ENCODE measurements around the gene NEURL1B. TPM values are rescaled to one million over a fixed set of nuclear protein-coding genes. Genes with fewer than 3 reads are reported as not detected.

The NEURL1B gene
- polyA plus RNA-seq, 1 donor (not counting 4 experiments of a cell fraction or from before 2014, with no cell fraction given): 0.43 TPM

- dilution Hi-C loops (cut with MboI; ENCODE audit: extremely low pct_ligation_motif_present, low sequenced_read_pairs): no loop called here
- no peak for FAIRE-seq
- Histone ChIP-seq H3K4me2 (ENCODE audit: control insufficient read depth, extremely low read depth, insufficient read depth, low read depth, low read length) (no peak overlapping the region), H3K9me3 (ENCODE audit: control insufficient read depth, low read depth, low read length) (no peaks in the 10 kb centered on the region), H3K36me3 (ENCODE audit: control insufficient read depth in 2 of 2, extremely low read depth in 1 of 2, insufficient read depth in 2 of 2, low read length in 2 of 2) (no peaks in the 10 kb centered on the region), H3K79me2 (ENCODE audit: control insufficient read depth, insufficient read depth, low read length) (no peaks in the 10 kb centered on the region), H2AFZ (ENCODE audit: control insufficient read depth, low read length) (no peak overlapping the region), H3K4me1 (ENCODE audit: control insufficient read depth, extremely low read depth, insufficient read depth, low read length) (peaks cover 33% of the 10 kb centered on the region), H4K20me1 (ENCODE audit: control insufficient read depth, extremely low read depth, insufficient read depth, low read length) (no peaks in the 10 kb centered on the region), H3K27me3 (ENCODE audit: control insufficient read depth, extremely low read depth, insufficient read depth, low read length) (no peaks in the 10 kb centered on the region), H3K9me1 (ENCODE audit: control insufficient read depth, extremely low read depth, insufficient read depth, low read length) (no peaks in the 10 kb centered on the region), H3K4me3 (ENCODE audit: control insufficient read depth in 2 of 3, extremely low read depth in 1 of 3, insufficient read depth in 2 of 3, low read depth in 1 of 3, low read length in 3 of 3) (no peak overlapping the region), H3K9ac (ENCODE audit: control insufficient read depth, extremely low read depth, insufficient read depth, low read length) (no peak overlapping the region), H3K27ac (ENCODE audit: control insufficient read depth, insufficient read depth, low read length) (no peak overlapping the region)
- no peak for TF ChIP-seq EZH2 (IDR thresholded peaks at IDR 0.05; ENCODE audit: low read length)
- TF ChIP-seq CTCF (optimal IDR thresholded peaks at IDR 0.05 in 1 of 3, IDR thresholded peaks at IDR 0.05 in 1 of 3, conservative IDR thresholded peaks at IDR 0.05 in 1 of 3; ENCODE audit: extremely low read depth in 1 of 3, insufficient read depth in 2 of 3, low read length in 3 of 3): no peak
- DNase-seq (ENCODE audit: low read depth, low spot score): no peak
Measured at GRCh38 chr5:172735141-172735831, 94.2 kb downstream of the NEURL1B start.

- Histone ChIP-seq H3K4me3 (ENCODE audit: control insufficient read depth in 2 of 3, extremely low read depth in 1 of 3, insufficient read depth in 2 of 3, low read depth in 1 of 3, low read length in 3 of 3) (no peak overlapping the region), H3K36me3 (ENCODE audit: control insufficient read depth in 2 of 2, extremely low read depth in 1 of 2, insufficient read depth in 2 of 2, low read length in 2 of 2) (no peaks in the 10 kb centered on the region), H3K9me1 (ENCODE audit: control insufficient read depth, extremely low read depth, insufficient read depth, low read length) (no peaks in the 10 kb centered on the region), H2AFZ (ENCODE audit: control insufficient read depth, low read length) (no peak overlapping the region), H3K27ac (ENCODE audit: control insufficient read depth, insufficient read depth, low read length) (no peak overlapping the region), H4K20me1 (ENCODE audit: control insufficient read depth, extremely low read depth, insufficient read depth, low read length) (no peaks in the 10 kb centered on the region), H3K79me2 (ENCODE audit: control insufficient read depth, insufficient read depth, low read length) (no peaks in the 10 kb centered on the region), H3K4me2 (ENCODE audit: control insufficient read depth, extremely low read depth, insufficient read depth, low read depth, low read length) (no peak overlapping the region), H3K27me3 (ENCODE audit: control insufficient read depth, extremely low read depth, insufficient read depth, low read length) (no peaks in the 10 kb centered on the region), H3K4me1 (ENCODE audit: control insufficient read depth, extremely low read depth, insufficient read depth, low read length) (peaks cover 37% of the 10 kb centered on the region), H3K9me3 (ENCODE audit: control insufficient read depth, low read depth, low read length) (no peaks in the 10 kb centered on the region), H3K9ac (ENCODE audit: control insufficient read depth, extremely low read depth, insufficient read depth, low read length) (no peak overlapping the region)
- DNase-seq (ENCODE audit: low read depth, low spot score) (no peak), FAIRE-seq (no peak)
- no peak for TF ChIP-seq EZH2 (IDR thresholded peaks at IDR 0.05; ENCODE audit: low read length)
- TF ChIP-seq CTCF (optimal IDR thresholded peaks at IDR 0.05 in 1 of 3, IDR thresholded peaks at IDR 0.05 in 1 of 3, conservative IDR thresholded peaks at IDR 0.05 in 1 of 3; ENCODE audit: extremely low read depth in 1 of 3, insufficient read depth in 2 of 3, low read length in 3 of 3): peak in 1 of 3 experiments; percentile 2
- dilution Hi-C loops (cut with MboI; ENCODE audit: extremely low pct_ligation_motif_present, low sequenced_read_pairs): no loop called here
Measured at GRCh38 chr5:172736508-172737135, 95.6 kb downstream of the NEURL1B start.

Data from keratinocyte (primary cell).